ENCODE measurements around the gene BPNT1. TPM values are rescaled to one million over a fixed set of nuclear protein-coding genes. Genes with fewer than 3 reads are reported as not detected.

BPNT1 gene, protein sequence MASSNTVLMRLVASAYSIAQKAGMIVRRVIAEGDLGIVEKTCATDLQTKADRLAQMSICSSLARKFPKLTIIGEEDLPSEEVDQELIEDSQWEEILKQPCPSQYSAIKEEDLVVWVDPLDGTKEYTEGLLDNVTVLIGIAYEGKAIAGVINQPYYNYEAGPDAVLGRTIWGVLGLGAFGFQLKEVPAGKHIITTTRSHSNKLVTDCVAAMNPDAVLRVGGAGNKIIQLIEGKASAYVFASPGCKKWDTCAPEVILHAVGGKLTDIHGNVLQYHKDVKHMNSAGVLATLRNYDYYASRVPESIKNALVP
- total RNA-seq = 1 to 10 TPM; 1.1 to 2.5 TPM
- 21.4 TPM for polyA plus RNA-seq (2013, experiment 1 of 2)
- 23.0 TPM for polyA plus RNA-seq (2013, experiment 2 of 2)
- total RNA-seq = 5.7 to 43.3 (median 16.9) reads per million in 172 experiments

DNA sequence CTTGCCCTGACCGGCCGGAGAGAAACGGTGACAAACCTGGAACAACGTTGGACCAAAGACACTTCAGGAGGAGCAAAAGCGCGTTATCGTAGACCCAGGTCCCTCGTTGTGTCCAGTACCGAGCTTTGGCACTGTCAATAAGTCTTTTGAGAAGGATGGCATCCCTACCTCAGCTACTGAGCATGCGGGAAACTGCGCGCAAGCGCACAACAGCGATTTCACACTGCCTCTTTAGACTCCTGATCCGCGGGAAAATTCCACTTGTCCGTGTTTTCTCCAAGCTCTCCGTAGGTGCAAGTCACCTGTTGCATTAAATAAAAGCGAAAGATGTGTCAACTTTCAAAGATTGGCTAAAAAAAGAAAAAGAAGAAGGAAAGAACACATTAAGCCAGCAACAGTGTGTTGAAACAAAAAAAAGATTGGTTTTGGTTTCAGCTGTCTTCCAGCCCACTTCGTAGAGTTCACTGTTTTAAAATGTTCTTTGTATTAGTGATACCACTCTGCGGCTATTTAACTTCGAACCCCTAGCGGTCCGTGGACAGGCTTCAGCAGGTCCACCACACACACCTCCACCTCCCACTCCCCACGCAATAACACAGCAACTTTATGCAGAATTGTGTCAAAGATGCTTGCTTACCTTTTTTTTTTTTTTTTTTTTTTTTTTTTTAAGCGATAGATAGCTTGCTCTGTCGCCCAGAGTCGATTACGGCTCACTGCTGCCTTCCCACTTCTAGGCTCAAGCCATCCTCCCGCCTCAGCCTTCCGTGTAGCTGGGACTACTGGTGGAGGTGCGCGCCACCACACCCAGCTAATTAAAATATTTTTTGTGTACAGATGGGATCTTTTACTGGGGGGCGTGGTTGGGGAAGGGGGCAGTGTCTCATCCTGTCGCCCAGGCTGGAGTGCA is at the start of gene BPNT1:
Gene BPNT1, minus strand, starts transcription at position 139 of the 907 bp plus-strand sequence. CDS start 9,942 bp downstream, outside the sequence.
- Mint-ChIP-seq H3K4me3 (peak within 1 kb of the TSS; percentile 94), H3K36me3 (ENCODE audit: low read depth) (peaks cover 13% of the 10 kb centered on the region), H3K27me3 (no peaks in the 10 kb centered on the region), H3K4me1 (ENCODE audit: low read depth) (peaks cover 24% of the 10 kb centered on the region), H3K9me3 (no peaks in the 10 kb centered on the region), H3K27ac (peak within 1 kb of the TSS; percentile 79)
- peak; percentile 94 to 100 (median 98) for DNase-seq
- ChIA-PET CTCF (interaction anchor here (0.6 to 2.6 kb wide), 6 partner anchors 23 to 164 kb away, joined by 3 to 14 read pairs (median 5); partner anchors contain the start of gene EPRS1), POLR2A (interaction anchor here (0.6 to 2.4 kb wide), 11 partner anchors 9 to 1805 kb away, joined by 3 to 22 read pairs (median 4); partner anchors contain the start of genes EPRS1 and RRP15)
- H3K4me3 ChIP-seq (ENCODE audit: low read length) = peak within 1 kb of the TSS; percentile 80
- H3K36me3 ChIP-seq (ENCODE audit: insufficient read depth, low read length) = no peaks in the 10 kb centered on the region
- no peaks in the 10 kb centered on the region for H3K9me3 ChIP-seq (ENCODE audit: control insufficient read depth in 1 of 2, insufficient read depth in 1 of 2, low read length in 2 of 2)
- peaks cover 20% of the 10 kb centered on the region for H3K4me1 ChIP-seq (ENCODE audit: insufficient read depth, low read length)
- H3K27ac ChIP-seq (ENCODE audit: low read depth in 1 of 2, low read length in 2 of 2) = peak within 1 kb of the TSS; percentile 58 to 61
- H3K27me3 ChIP-seq (ENCODE audit: control insufficient read depth in 1 of 2, insufficient read depth in 2 of 2, low read length in 2 of 2) = no peaks in the 10 kb centered on the region
- TF ChIP-seq, protein P1, sequence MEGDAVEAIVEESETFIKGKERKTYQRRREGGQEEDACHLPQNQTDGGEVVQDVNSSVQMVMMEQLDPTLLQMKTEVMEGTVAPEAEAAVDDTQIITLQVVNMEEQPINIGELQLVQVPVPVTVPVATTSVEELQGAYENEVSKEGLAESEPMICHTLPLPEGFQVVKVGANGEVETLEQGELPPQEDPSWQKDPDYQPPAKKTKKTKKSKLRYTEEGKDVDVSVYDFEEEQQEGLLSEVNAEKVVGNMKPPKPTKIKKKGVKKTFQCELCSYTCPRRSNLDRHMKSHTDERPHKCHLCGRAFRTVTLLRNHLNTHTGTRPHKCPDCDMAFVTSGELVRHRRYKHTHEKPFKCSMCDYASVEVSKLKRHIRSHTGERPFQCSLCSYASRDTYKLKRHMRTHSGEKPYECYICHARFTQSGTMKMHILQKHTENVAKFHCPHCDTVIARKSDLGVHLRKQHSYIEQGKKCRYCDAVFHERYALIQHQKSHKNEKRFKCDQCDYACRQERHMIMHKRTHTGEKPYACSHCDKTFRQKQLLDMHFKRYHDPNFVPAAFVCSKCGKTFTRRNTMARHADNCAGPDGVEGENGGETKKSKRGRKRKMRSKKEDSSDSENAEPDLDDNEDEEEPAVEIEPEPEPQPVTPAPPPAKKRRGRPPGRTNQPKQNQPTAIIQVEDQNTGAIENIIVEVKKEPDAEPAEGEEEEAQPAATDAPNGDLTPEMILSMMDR (IDR thresholded peaks at IDR 0.05) = no peak
- ATAC-seq (ENCODE audit: poor library complexity) = peak; percentile 76
- intact Hi-C loops (cut with DNase I, micrococcal nuclease) = loop anchor here (1.0 to 10.0 kb wide), 2 partner anchors 44 to 915 kb away; partner anchors contain the start of genes EPRS1 (in 1 of the 2) and LYPLAL1 (in 1 of the 2)

DNA sequence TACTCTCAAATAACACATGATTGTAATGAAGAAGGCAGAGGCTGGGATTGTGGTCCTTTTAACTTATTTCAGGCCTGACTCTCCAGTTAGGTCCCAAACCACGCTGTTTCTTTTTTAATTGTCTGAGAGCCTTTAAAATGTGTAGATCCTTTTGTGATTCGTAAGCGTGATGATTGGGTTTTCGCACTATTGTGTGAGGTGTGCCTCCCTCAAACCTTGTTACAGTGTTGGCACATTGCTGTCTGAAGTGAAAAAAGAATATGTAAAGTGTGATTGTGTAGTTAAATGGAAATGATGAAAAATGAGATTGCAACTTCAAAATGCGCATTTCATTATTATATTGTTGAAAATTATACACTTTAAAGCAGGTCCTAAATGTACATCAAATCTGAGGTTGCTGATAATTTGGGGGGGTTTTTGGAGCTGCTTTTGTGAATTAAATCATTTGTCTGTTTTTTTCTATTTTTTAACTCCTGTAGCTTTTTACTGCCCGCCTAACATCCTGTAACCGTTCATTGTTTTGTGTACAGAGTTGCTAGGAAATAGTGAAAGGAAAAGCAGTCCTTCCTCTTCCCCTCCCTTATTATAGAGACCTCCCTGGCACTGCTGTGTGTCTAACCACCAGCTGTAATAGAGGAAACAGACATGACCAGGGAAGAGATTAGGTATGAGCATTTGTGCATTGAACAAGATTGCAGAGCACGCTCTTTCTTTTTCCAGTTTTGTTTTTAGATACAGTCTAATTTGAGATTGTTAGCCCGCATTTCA is 47.6 kb upstream of the BPNT1 start:
- intact Hi-C loops (cut with DNase I, micrococcal nuclease) = no loop called here
- TF ChIP-seq, protein P1 (IDR thresholded peaks at IDR 0.05) = no peak
- H3K9me3 Mint-ChIP-seq = no peaks in the 10 kb centered on the region
- H3K27me3 ChIP-seq (ENCODE audit: control insufficient read depth in 1 of 2, insufficient read depth in 2 of 2, low read length in 2 of 2) = no peaks in the 10 kb centered on the region
- no peaks in the 10 kb centered on the region for H3K9me3 ChIP-seq (ENCODE audit: control insufficient read depth in 1 of 2, insufficient read depth in 1 of 2, low read length in 2 of 2)
- peaks cover 61% of the 10 kb centered on the region for H3K36me3 ChIP-seq (ENCODE audit: insufficient read depth, low read length)
- H3K27ac ChIP-seq (ENCODE audit: low read depth in 1 of 2, low read length in 2 of 2) = no peak overlapping the region
- no peak overlapping the region for H3K4me3 Mint-ChIP-seq
- no peak overlapping the region for H3K4me3 ChIP-seq (ENCODE audit: low read length)
- H3K27me3 Mint-ChIP-seq = no peaks in the 10 kb centered on the region
- peak overlapping the region; percentile 62 for H3K27ac Mint-ChIP-seq
- no peaks in the 10 kb centered on the region for H3K4me1 ChIP-seq (ENCODE audit: insufficient read depth, low read length)
- ChIA-PET POLR2A (no interaction called here), CTCF (interaction anchor here (0.6 to 0.8 kb wide), 2 partner anchors 24 to 58 kb away, joined by 3 read pairs; no protein-coding TSS in a partner anchor)
- peak in 3 of 14 experiments; percentile 43 to 73 (median 51) for DNase-seq
- peak; percentile 93 for ATAC-seq (ENCODE audit: poor library complexity)
- peaks cover 10% of the 10 kb centered on the region for H3K4me1 Mint-ChIP-seq (ENCODE audit: low read depth)
- peaks cover 90% of the 10 kb centered on the region for H3K36me3 Mint-ChIP-seq (ENCODE audit: low read depth)

DNA sequence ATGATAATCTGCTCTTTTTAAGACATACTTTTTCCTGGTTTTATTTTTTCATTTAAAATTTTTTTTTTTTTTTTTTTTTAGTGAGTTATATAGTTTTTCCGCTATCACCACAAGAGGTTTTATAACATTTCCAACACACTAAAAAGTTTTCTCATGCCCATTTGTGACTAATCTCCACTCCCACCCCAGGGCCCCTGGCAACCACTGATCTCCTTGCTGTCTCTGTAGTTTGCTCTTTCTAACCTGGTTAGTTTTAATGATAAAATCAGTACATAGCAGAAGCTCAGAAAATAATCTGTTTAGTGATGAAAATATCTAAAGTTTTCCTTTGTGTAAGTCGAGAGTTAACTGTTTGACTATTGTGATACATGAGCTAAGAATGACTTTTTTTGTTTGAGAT is 46.2 kb upstream of the BPNT1 start:
- Mint-ChIP-seq H3K9me3 (no peaks in the 10 kb centered on the region), H3K36me3 (ENCODE audit: low read depth) (peaks cover 83% of the 10 kb centered on the region), H3K27me3 (no peaks in the 10 kb centered on the region), H3K4me1 (ENCODE audit: low read depth) (peaks cover 10% of the 10 kb centered on the region), H3K4me3 (no peak overlapping the region), H3K27ac (peak overlapping the region; percentile 54)
- ATAC-seq (ENCODE audit: poor library complexity) (no peak), DNase-seq (no peak)
- intact Hi-C loops (cut with DNase I, micrococcal nuclease) = no loop called here
- Histone ChIP-seq H3K9me3 (ENCODE audit: control insufficient read depth in 1 of 2, insufficient read depth in 1 of 2, low read length in 2 of 2) (no peaks in the 10 kb centered on the region), H3K27ac (ENCODE audit: low read depth in 1 of 2, low read length in 2 of 2) (no peak overlapping the region), H3K4me3 (ENCODE audit: low read length) (no peak overlapping the region), H3K4me1 (ENCODE audit: insufficient read depth, low read length) (no peaks in the 10 kb centered on the region), H3K36me3 (ENCODE audit: insufficient read depth, low read length) (peaks cover 52% of the 10 kb centered on the region), H3K27me3 (ENCODE audit: control insufficient read depth in 1 of 2, insufficient read depth in 2 of 2, low read length in 2 of 2) (no peaks in the 10 kb centered on the region)
- ChIA-PET CTCF (no interaction called here), POLR2A (no interaction called here)
- TF ChIP-seq, protein P1 (IDR thresholded peaks at IDR 0.05) = no peak

All from CD4-positive, alpha-beta T cell (primary cell).